Measurements from ENCODE around the gene FAM13A. TPM values are rescaled to one million over a fixed set of nuclear protein-coding genes. Genes with fewer than 3 reads are reported as not detected.

FAM13A gene
- total and polyA plus RNA-seq, 10 of the 15 experiments (the other 5 are each of a cell fraction or from before 2014, with no cell fraction given), result 0.05 to 1.8 (median 0.27) TPM; not detected in 1

DNA sequence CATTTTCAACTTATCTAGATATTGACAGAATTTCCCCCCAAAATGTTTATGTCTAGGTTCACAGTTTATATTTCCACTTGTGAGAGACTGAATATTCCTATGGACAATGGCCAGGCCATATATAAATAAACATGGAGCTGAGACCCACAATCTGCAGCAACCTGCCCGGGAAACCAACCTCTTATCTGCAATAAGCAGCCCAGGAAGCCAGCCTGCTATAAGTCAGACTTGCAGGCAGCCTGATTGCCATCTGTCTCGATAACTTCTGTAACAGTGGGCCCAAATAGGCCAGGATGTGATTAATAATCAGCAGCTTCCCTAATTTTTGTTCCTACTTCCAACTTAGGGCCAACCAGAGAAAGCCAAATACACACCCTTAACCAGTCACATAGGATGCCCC is 354.2 kb downstream of the FAM13A start (continued):
- TF ChIP-seq CHD1 (IDR thresholded peaks at IDR 0.05; ENCODE audit: low read depth, low read length) (no peak), FOS (IDR thresholded peaks at IDR 0.05; ENCODE audit: borderline replicate concordance, extremely low read depth, insufficient read length) (no peak), NFXL1 (IDR thresholded peaks at IDR 0.05; ENCODE audit: borderline replicate concordance) (no peak), DPF2 (IDR thresholded peaks at IDR 0.05) (no peak), ZNF384 (IDR thresholded peaks at IDR 0.05; ENCODE audit: borderline replicate concordance, low read depth, low read length) (no peak), ZBTB40 (IDR thresholded peaks at IDR 0.05; ENCODE audit: borderline replicate concordance) (no peak), MTA2 (IDR thresholded peaks at IDR 0.05; ENCODE audit: low read depth) (no peak), ASH2L (IDR thresholded peaks at IDR 0.05; ENCODE audit: borderline replicate concordance, low read depth) (no peak)

GRCh38 chr4:88698519-88698918 is 358.5 kb downstream of the FAM13A start:
- in situ Hi-C loops (cut with MboI) (no loop called here), intact Hi-C loops (cut with micrococcal nuclease; ENCODE audit: unreplicated experiment) (no loop called here)
- H3K4me3 ChIP-seq, result no peak overlapping the region
- no peaks in the 10 kb centered on the region for H4K20me1 ChIP-seq (ENCODE audit: control insufficient read depth, insufficient read depth)
- H3K4me2 ChIP-seq (ENCODE audit: control insufficient read depth, insufficient read depth), result no peak overlapping the region
- H3K27me3 ChIP-seq (replicated peaks in 1 of 2; ENCODE audit: control insufficient read depth in 2 of 2, insufficient read depth in 2 of 2, low read length in 1 of 2), result no peaks in the 10 kb centered on the region
- DNase-seq (ENCODE audit: low read depth, low spot score) (no peak), ATAC-seq (no peak), FAIRE-seq (no peak)
- CTCF ChIA-PET, result interaction anchor here (0.9 to 1.0 kb wide), 2 partner anchors 37 to 171 kb away, joined by 3 read pairs; no protein-coding TSS in a partner anchor
- no peak overlapping the region for H3K9ac ChIP-seq (ENCODE audit: control insufficient read depth, insufficient read depth, low read length)
- WGBS (ENCODE audit: insufficient coverage, insufficient replicate concordance, low lambda C conversion rate, missing lambda C conversion rate), result 97% methylated on average over 3 of the region's 7 CpGs
- POLR2A ChIA-PET, result no interaction called here
- SMC1A ChIA-PET (ENCODE audit: uncharacterized antibody, unreplicated experiment), result no interaction called here
- no TSS peak for BruUV-seq (replicated peaks)
- H3K79me2 ChIP-seq (ENCODE audit: control insufficient read depth, insufficient read depth, low read length), result no peaks in the 10 kb centered on the region
- no peak overlapping the region for H3K27ac ChIP-seq (ENCODE audit: control insufficient read depth, insufficient read depth)
- no peaks in the 10 kb centered on the region for H3K9me3 ChIP-seq (replicated peaks; ENCODE audit: control insufficient read depth, insufficient read depth, low read length)
- TF ChIP-seq RAD21 (IDR thresholded peaks at IDR 0.05; ENCODE audit: insufficient read depth, low read depth, low read length), result no peak
- RAD21 ChIA-PET (ENCODE audit: unreplicated experiment), result no interaction called here
- no peaks in the 10 kb centered on the region for H3K4me1 ChIP-seq (ENCODE audit: control insufficient read depth, insufficient read depth, low read length)
- no peak overlapping the region for H2AFZ ChIP-seq (ENCODE audit: control insufficient read depth, low read depth, low read length)
- H3K36me3 ChIP-seq (ENCODE audit: control insufficient read depth in 2 of 2, insufficient read depth in 2 of 2, low read length in 1 of 2), result no peaks in the 10 kb centered on the region

Data from GM12878 (cell line).